Liver (tissue), 9 donors: Measurements from ENCODE around the gene HACE1. TPM values are rescaled to one million over a fixed set of nuclear protein-coding genes. Genes with fewer than 3 reads are reported as not detected.

Experiments used
- DNase-seq: peaks from one replicate; pipeline ENCODE4 v3.0.0-alpha.2; 2017; ENCODE audit warnings: low spot score
- H3K27ac ChIP-seq, 2 donors: one replicate each; pipeline ENCODE4 v1.7.0; 2013; ENCODE audit warnings: inconsistent platforms in 2 of 2, low read length in 2 of 2, control low read depth in 1 of 2, low read depth in 1 of 2, mild to moderate bottlenecking in 1 of 2
- H3K27me3 ChIP-seq, 4 donors: one replicate each; pipeline versions ENCODE4 v1.6.1 to v1.7.0; 2013; ENCODE audit warnings: low read length in 3 of 4, inconsistent platforms in 1 of 4, mild to moderate bottlenecking in 1 of 4, moderate library complexity in 1 of 4; ENCODE audit not compliant: control insufficient read depth in 4 of 4, insufficient read depth in 4 of 4
- H3K36me3 ChIP-seq, 4 donors: one replicate each; pipeline versions ENCODE4 v1.6.1 to v1.7.0; 2013; ENCODE audit warnings: low read length in 3 of 4, mild to moderate bottlenecking in 3 of 4, low read depth in 1 of 4, moderate library complexity in 1 of 4; ENCODE audit not compliant: control insufficient read depth in 4 of 4, insufficient read depth in 3 of 4
- H3K4me1 ChIP-seq, 4 donors: one replicate each; pipeline versions ENCODE4 v1.6.1 to v1.7.0; 2013; ENCODE audit warnings: low read length in 3 of 4, mild to moderate bottlenecking in 3 of 4, moderate library complexity in 1 of 4; ENCODE audit not compliant: control insufficient read depth in 4 of 4, insufficient read depth in 4 of 4
- H3K4me3 ChIP-seq, 3 donors: one replicate each; pipeline versions ENCODE4 v1.6.1 to v1.7.0; 2013; ENCODE audit warnings: low read length in 3 of 3, control low read depth in 1 of 3, low read depth in 1 of 3, mild to moderate bottlenecking in 1 of 3
- H3K9ac ChIP-seq, 2 donors: one replicate each; pipeline ENCODE4 v1.7.0; 2013; ENCODE audit warnings: low read length in 2 of 2, mild to moderate bottlenecking in 2 of 2, moderate library complexity in 2 of 2, control low read depth in 1 of 2, low read depth in 1 of 2
- H3K9me3 ChIP-seq, 4 donors: one replicate each; pipeline versions ENCODE4 v1.6.1 to v1.7.0; 2013; ENCODE audit warnings: low read length in 3 of 4; ENCODE audit not compliant: control insufficient read depth in 4 of 4
- CTCF ChIP-seq: fragments of 150-350 bp; IDR thresholded peaks from 2 replicates; pipeline ENCODE4 v1.5.1; 2017; ENCODE audit warnings: improper control_type of control experiment, low read depth, low read length; ENCODE audit not compliant: missing input control
- EGR1 ChIP-seq, 2 donors: IDR thresholded peaks; 2 replicates each; pipeline ENCODE4 v1.6.1; 2016 to 2018; ENCODE audit warnings: antibody characterized with exemption in 2 of 2, low read depth in 2 of 2
- FOXA2 ChIP-seq: IDR thresholded peaks from 2 replicates; pipeline ENCODE4 v1.6.1; 2016; ENCODE audit warnings: antibody characterized with exemption
- GABPA ChIP-seq, 2 donors: IDR thresholded peaks in 1 of 2; conservative IDR thresholded peaks in 1 of 2; 2 replicates each; pipeline ENCODE4 v1.6.1; 2016; ENCODE audit warnings: antibody characterized with exemption in 2 of 2, mild to moderate bottlenecking in 1 of 2, moderate library complexity in 1 of 2
- HNF4A ChIP-seq, 2 donors: conservative IDR thresholded peaks; 2 replicates each; pipeline ENCODE4 v1.6.1; 2016; ENCODE audit warnings: antibody characterized with exemption in 2 of 2, mild to moderate bottlenecking in 2 of 2
- HNF4G ChIP-seq: IDR thresholded peaks from 2 replicates; pipeline ENCODE4 v1.6.1; 2016; ENCODE audit warnings: antibody characterized with exemption
- JUND ChIP-seq, 2 donors: IDR thresholded peaks; 2 replicates each; pipeline ENCODE4 v1.6.1; 2016; ENCODE audit warnings: antibody characterized with exemption in 2 of 2
- NR2F2 ChIP-seq: IDR thresholded peaks from 2 replicates; pipeline ENCODE4 v1.6.1; 2016; ENCODE audit warnings: antibody characterized with exemption
- RAD21 ChIP-seq, 2 donors: IDR thresholded peaks; 2 replicates each; pipeline ENCODE4 v1.6.1; 2016; ENCODE audit warnings: antibody characterized with exemption in 2 of 2, mild to moderate bottlenecking in 2 of 2
- RXRA ChIP-seq, 2 donors: IDR thresholded peaks; 2 replicates each; pipeline ENCODE4 v1.6.1; 2017 to 2018; ENCODE audit warnings: antibody characterized with exemption in 2 of 2, mild to moderate bottlenecking in 1 of 2
- SP1 ChIP-seq: IDR thresholded peaks from 2 replicates; pipeline ENCODE4 v1.6.1; 2018; ENCODE audit warnings: antibody characterized with exemption, mild to moderate bottlenecking
- TAF1 ChIP-seq: conservative IDR thresholded peaks from 2 replicates; pipeline ENCODE4 v1.6.1; 2016; ENCODE audit warnings: antibody characterized with exemption, mild to moderate bottlenecking
- YY1 ChIP-seq: IDR thresholded peaks from 2 replicates; pipeline ENCODE4 v1.6.1; 2016; ENCODE audit warnings: antibody characterized with exemption, mild to moderate bottlenecking
- ZBTB33 ChIP-seq: IDR thresholded peaks from 2 replicates; pipeline ENCODE4 v1.6.1; 2016; ENCODE audit warnings: antibody characterized with exemption
- WGBS: extraction: QIAGEN DNeasy Blood & Tissue Kit; methylation state at CpG from one replicate; pipeline ENCODE4 v1.1.7; 2013; 5-methylcytosine and 5-hydroxymethylcytosine counted together
- polyA plus RNA-seq, 2 donors: library from polyadenylated mRNA; stranded (reverse) in 1 of 2; unstranded in 1 of 2; fragments of 200-250 nt in 1 of 2; fragments of >200 nt in 1 of 2; fragmentation: Nextera tagmentation in 1 of 2; extraction: Ambion mirVana in 1 of 2; gene quantifications; one replicate each; pipeline versions ENCODE4 v1.2.1 to v1.2.3, GENCODE V29; 2013 to 2015
- total RNA-seq, 2 donors: library from RNA; depleted of rRNA; stranded (reverse); fragments of >200 nt; gene quantifications; one replicate each; pipeline ENCODE4 v1.2.3, GENCODE V29; 2014
- TF ChIP-seq, protein P1 (sequence below): IDR thresholded peaks from 2 replicates; pipeline ENCODE4 v1.6.1; 2016; ENCODE audit warnings: antibody characterized with exemption, mild to moderate bottlenecking
- TF ChIP-seq, protein P2 (sequence below): IDR thresholded peaks from 2 replicates; pipeline ENCODE4 v1.6.1; 2016; ENCODE audit warnings: antibody characterized with exemption
- donor health status: healthy.
- donor health status: healthy.
- donor health status: healthy.
- donor health status: healthy.
- donor health status: healthy.

HACE1 gene
- total and polyA plus RNA-seq, 4 donors = 1.3 to 7.2 (median 2.5) TPM

DNA sequence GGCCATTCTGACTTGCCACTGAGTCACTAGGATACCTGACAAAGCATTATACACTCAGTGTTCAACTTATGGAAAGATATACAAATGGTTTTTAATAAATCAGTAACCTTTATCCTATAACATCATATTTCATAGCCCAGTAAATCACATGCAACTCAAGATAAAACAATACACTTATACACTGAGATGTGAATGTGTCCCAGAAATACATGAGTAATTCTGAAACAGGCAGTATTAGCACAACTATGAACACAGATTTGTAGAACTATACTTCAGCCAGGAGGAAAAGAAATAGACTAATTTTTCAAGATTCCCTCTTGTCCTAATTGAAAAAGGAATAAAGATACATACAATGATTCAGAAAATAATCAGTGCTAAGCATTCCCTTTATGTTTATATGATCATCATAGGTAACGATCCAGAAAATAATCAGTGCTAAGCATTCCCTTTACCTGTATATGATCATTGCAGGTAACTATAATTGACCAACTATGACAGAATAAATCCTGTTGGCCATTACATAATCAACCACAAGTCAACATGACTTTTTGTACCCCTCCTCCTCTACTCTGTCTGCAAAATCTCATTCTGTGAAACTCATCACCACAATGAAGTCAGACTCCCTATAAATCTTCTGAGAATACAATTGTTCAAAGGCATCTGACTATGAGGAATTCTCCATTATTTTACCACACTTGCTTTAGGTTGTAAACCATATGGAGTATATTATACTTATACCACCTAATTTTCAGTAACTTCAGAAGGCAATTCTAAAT, 30.3 kb downstream of the HACE1 start:
- no peak for TF ChIP-seq ZBTB33
- TF ChIP-seq NR2F2 = no peak
- no peak for TF ChIP-seq RXRA (IDR thresholded peaks at IDR 0.05)
- no peak for TF ChIP-seq TAF1
- TF ChIP-seq JUND (IDR thresholded peaks at IDR 0.05) = no peak
- TF ChIP-seq FOXA2 = no peak
- no peak for TF ChIP-seq HNF4G
- no peak for TF ChIP-seq SP1
- TF ChIP-seq HNF4A (conservative IDR thresholded peaks at IDR 0.05) = no peak
- TF ChIP-seq, protein P1, sequence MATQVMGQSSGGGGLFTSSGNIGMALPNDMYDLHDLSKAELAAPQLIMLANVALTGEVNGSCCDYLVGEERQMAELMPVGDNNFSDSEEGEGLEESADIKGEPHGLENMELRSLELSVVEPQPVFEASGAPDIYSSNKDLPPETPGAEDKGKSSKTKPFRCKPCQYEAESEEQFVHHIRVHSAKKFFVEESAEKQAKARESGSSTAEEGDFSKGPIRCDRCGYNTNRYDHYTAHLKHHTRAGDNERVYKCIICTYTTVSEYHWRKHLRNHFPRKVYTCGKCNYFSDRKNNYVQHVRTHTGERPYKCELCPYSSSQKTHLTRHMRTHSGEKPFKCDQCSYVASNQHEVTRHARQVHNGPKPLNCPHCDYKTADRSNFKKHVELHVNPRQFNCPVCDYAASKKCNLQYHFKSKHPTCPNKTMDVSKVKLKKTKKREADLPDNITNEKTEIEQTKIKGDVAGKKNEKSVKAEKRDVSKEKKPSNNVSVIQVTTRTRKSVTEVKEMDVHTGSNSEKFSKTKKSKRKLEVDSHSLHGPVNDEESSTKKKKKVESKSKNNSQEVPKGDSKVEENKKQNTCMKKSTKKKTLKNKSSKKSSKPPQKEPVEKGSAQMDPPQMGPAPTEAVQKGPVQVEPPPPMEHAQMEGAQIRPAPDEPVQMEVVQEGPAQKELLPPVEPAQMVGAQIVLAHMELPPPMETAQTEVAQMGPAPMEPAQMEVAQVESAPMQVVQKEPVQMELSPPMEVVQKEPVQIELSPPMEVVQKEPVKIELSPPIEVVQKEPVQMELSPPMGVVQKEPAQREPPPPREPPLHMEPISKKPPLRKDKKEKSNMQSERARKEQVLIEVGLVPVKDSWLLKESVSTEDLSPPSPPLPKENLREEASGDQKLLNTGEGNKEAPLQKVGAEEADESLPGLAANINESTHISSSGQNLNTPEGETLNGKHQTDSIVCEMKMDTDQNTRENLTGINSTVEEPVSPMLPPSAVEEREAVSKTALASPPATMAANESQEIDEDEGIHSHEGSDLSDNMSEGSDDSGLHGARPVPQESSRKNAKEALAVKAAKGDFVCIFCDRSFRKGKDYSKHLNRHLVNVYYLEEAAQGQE = no peak
- H3K4me1 ChIP-seq = no peaks in the 10 kb centered on the region
- no peak for DNase-seq
- peaks cover 0 to 1% (median 0%) of the 10 kb centered on the region in 4 donors for H3K36me3 ChIP-seq
- H3K27ac ChIP-seq = no peak overlapping the region
- no peak overlapping the region for H3K4me3 ChIP-seq
- no peaks in the 10 kb centered on the region for H3K9me3 ChIP-seq
- no peaks in the 10 kb centered on the region for H3K27me3 ChIP-seq
- WGBS = 97% methylated on average over 1 of the region's 1 CpG
- no peak overlapping the region for H3K9ac ChIP-seq

DNA sequence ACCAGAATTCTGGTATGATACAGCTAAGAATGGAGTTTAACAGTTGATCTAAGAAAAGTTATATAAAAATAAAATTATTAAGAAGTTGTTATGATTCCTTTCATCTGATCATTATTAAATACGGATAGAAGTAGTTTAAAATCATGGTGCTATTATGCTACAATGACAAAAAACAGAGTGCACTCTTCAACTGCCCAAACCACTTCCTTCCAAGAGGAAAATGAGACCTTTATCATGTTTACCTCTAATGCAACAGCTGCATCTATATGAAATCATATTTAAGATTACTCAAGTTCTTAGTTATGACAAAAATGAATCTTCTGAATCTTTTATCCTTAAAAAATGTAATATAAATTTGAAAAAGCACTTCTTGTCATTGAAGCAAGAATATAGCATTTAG, 31.2 kb downstream of the HACE1 start:
- no peak for TF ChIP-seq YY1
- no peak for TF ChIP-seq TAF1
- TF ChIP-seq, protein P2, sequence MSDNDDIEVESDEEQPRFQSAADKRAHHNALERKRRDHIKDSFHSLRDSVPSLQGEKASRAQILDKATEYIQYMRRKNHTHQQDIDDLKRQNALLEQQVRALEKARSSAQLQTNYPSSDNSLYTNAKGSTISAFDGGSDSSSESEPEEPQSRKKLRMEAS = no peak
- no peak for TF ChIP-seq FOXA2
- TF ChIP-seq EGR1 (IDR thresholded peaks at IDR 0.05; ENCODE audit: low read depth in 2 of 2) = no peak
- TF ChIP-seq, protein P1 = no peak
- no peak for TF ChIP-seq NR2F2
- TF ChIP-seq HNF4A (conservative IDR thresholded peaks at IDR 0.05) = no peak
- TF ChIP-seq JUND (IDR thresholded peaks at IDR 0.05) = no peak
- TF ChIP-seq RAD21 (IDR thresholded peaks at IDR 0.05) = no peak
- no peak for TF ChIP-seq SP1
- TF ChIP-seq ZBTB33 = no peak
- no peak for TF ChIP-seq GABPA (IDR thresholded peaks at IDR 0.05 in 1 of 2, conservative IDR thresholded peaks at IDR 0.05 in 1 of 2)
- TF ChIP-seq CTCF = no peak
- H3K36me3 ChIP-seq = peaks cover 0 to 1% (median 0%) of the 10 kb centered on the region in 4 donors
- H3K9ac ChIP-seq = no peak overlapping the region
- no peaks in the 10 kb centered on the region for H3K4me1 ChIP-seq
- H3K27ac ChIP-seq = no peak overlapping the region
- WGBS = 85% methylated on average over 1 of the region's 1 CpG
- no peak for DNase-seq
- H3K27me3 ChIP-seq = no peaks in the 10 kb centered on the region
- no peak overlapping the region for H3K4me3 ChIP-seq
- no peaks in the 10 kb centered on the region for H3K9me3 ChIP-seq
